PC-3 (cell line): ENCODE data around the gene PHKB. TPM values are rescaled to one million over a fixed set of nuclear protein-coding genes. Genes with fewer than 3 reads are reported as not detected.
"Not testable (repeated sequence)": the region's sequence is repeated elsewhere in the genome, so short reads cannot be mapped to it uniquely, and the experiment has no call there.

Experiments used
- ATAC-seq: fragments of 200-7000 bp; cut with Tn5 transposase; 2 replicates; pipeline ENCODE4 v1.9.1; 2020; ENCODE audit warnings: mild to moderate bottlenecking, moderate library complexity
- BruUV-seq: library from RNA; stranded (reverse); fragments of 400-500 nt; replicated peaks from 2 replicates; lab custom pipeline; 2021; lab: Mats Ljungman, UMichigan
- CTCF ChIA-PET: fragments of 300-600 bp; sonication (Branson Sonifier 250); formaldehyde crosslinking; loops from one replicate; lab custom pipeline; 2022; ENCODE audit warnings: antibody characterized with exemption; lab: Charles Lee
- POLR2A ChIA-PET: fragments of 300-600 bp; sonication (Branson Sonifier 250); formaldehyde crosslinking; loops from one replicate; lab custom pipeline; 2022; ENCODE audit warnings: antibody characterized with exemption; ENCODE audit not compliant: unreplicated experiment; lab: Charles Lee
- DNase-seq: peaks from one replicate; pipeline ENCODE4 v3.0.0-alpha.2; 2015
- H2AFZ ChIP-seq: fragments of 300-600 bp; sonication (generic); 2 replicates; pipeline ENCODE4 v1.6.0; 2016; ENCODE audit warnings: antibody characterized with exemption, low read length
- H3F3A ChIP-seq: fragments of 300-600 bp; sonication (generic); one replicate; pipeline ENCODE4 v1.6.0; 2017; ENCODE audit warnings: antibody characterized with exemption, low read length, control low read depth, mild to moderate bottlenecking; ENCODE audit not compliant: unreplicated experiment
- H3K27ac ChIP-seq: fragments of 300-600 bp; sonication (generic); 2 replicates; pipeline ENCODE4 v1.5.1; 2016; ENCODE audit warnings: mild to moderate bottlenecking, low read length
- H3K27me3 ChIP-seq: fragments of 300-600 bp; sonication (generic); 2 replicates; pipeline ENCODE4 v1.6.1; 2016; ENCODE audit warnings: low read length, mixed read lengths
- H3K36me3 ChIP-seq: fragments of 300-600 bp; sonication (generic); 2 replicates; pipeline ENCODE4 v1.6.1; 2016; ENCODE audit warnings: low read depth, mixed run types, low read length, mixed read lengths
- H3K4me1 ChIP-seq: fragments of 300-600 bp; sonication (generic); 2 replicates; pipeline ENCODE4 v1.5.1; 2016; ENCODE audit warnings: low read length; ENCODE audit not compliant: insufficient read depth
- H3K4me2 ChIP-seq: fragments of 300-600 bp; sonication (generic); 2 replicates; pipeline ENCODE4 v1.6.0; 2016; ENCODE audit warnings: low read length
- H3K4me3 ChIP-seq: fragments of 300-600 bp; sonication (generic); 2 replicates; pipeline ENCODE4 v1.5.1; 2016; ENCODE audit warnings: mild to moderate bottlenecking, low read length, mixed read lengths
- H3K79me2 ChIP-seq: fragments of 300-600 bp; sonication (generic); 2 replicates; pipeline ENCODE4 v1.6.1; 2017; ENCODE audit warnings: low read length, mixed read lengths
- H3K9ac ChIP-seq: fragments of 300-600 bp; sonication (generic); 2 replicates; pipeline ENCODE4 v1.6.0; 2016; ENCODE audit warnings: mild to moderate bottlenecking, low read length
- H3K9me2 ChIP-seq: fragments of 300-600 bp; sonication (generic); replicated peaks from 2 replicates; pipeline ENCODE4 v1.6.1; 2016; ENCODE audit warnings: mixed run types, low read length, mixed read lengths
- H3K9me3 ChIP-seq: fragments of 300-600 bp; sonication (generic); 2 replicates; pipeline ENCODE4 v1.6.1; 2016; ENCODE audit warnings: low read length, mixed read lengths
- H4K20me1 ChIP-seq: fragments of 300-600 bp; sonication (generic); 2 replicates; pipeline ENCODE4 v1.6.1; 2016; ENCODE audit warnings: low read length, mixed read lengths
- CTCF ChIP-seq: fragments of 300-600 bp; sonication (generic); conservative IDR thresholded peaks from 2 replicates; pipeline ENCODE4 v1.5.1; 2017; ENCODE audit warnings: antibody characterized with exemption, low read depth, mild to moderate bottlenecking, low read length
- EZH2 ChIP-seq: fragments of 300-600 bp; sonication (generic); IDR thresholded peaks from one replicate; pipeline ENCODE4 v1.6.1; 2017; ENCODE audit warnings: antibody characterized with exemption, mild to moderate bottlenecking, low read length; ENCODE audit not compliant: unreplicated experiment
- EZH2phosphoT487 ChIP-seq: fragments of 300-600 bp; sonication (generic); IDR thresholded peaks from 2 replicates; pipeline ENCODE4 v1.6.1; 2018; ENCODE audit warnings: mild to moderate bottlenecking, antibody characterized with exemption, low read length, borderline replicate concordance
- intact Hi-C: fragments of 100-400 bp; cut with micrococcal nuclease; formaldehyde crosslinking; loops from 2 replicates; pipeline ENCODE4 v1.9.0; 2023
- total RNA-seq: library from RNA; depleted of rRNA; stranded (reverse); fragments of >200 nt; gene quantifications from 2 replicates; pipeline ENCODE4 v1.2.3, GENCODE V29; 2014

Gene PHKB
- total RNA-seq, 1 experiment from 2014 or later: 31.8 TPM

GRCh38 chr16:47469227-47469626, 8.1 kb downstream of the PHKB start:
- no peaks in the 10 kb centered on the region for H4K20me1 ChIP-seq
- no peak for ATAC-seq
- H3K27ac ChIP-seq: no peak overlapping the region
- H3K36me3 ChIP-seq: no peaks in the 10 kb centered on the region; the same call in 1 of the 2 replicates
- BruUV-seq: no TSS peak
- no peaks in the 10 kb centered on the region for H3K9me2 ChIP-seq
- H3K79me2 ChIP-seq: peaks cover 29% of the 10 kb centered on the region
- H3F3A ChIP-seq: no peaks in the 10 kb centered on the region
- H3K4me1 ChIP-seq: no peaks in the 10 kb centered on the region
- H3K9me3 ChIP-seq: no peaks in the 10 kb centered on the region
- ChIA-PET POLR2A (no interaction called here), CTCF (no interaction called here)
- no peak for DNase-seq
- TF ChIP-seq EZH2phosphoT487 (no peak), CTCF (no peak), EZH2 (no peak)
- H3K4me3 ChIP-seq: no peak overlapping the region
- intact Hi-C loops: loop anchor here (10.0 kb wide), 1 partner anchor 196 kb away; no protein-coding TSS in a partner anchor
- H3K27me3 ChIP-seq: no peaks in the 10 kb centered on the region
- H2AFZ ChIP-seq: no peak overlapping the region
- no peak overlapping the region for H3K4me2 ChIP-seq
- H3K9ac ChIP-seq: no peak overlapping the region

GRCh38 chr16:47470211-47470610, 9.1 kb downstream of the PHKB start:
- ChIA-PET CTCF (no interaction called here), POLR2A (no interaction called here)
- Histone ChIP-seq H3K9me3 (no peaks in the 10 kb centered on the region), H3K27ac (no peak overlapping the region), H3K9me2 (no peaks in the 10 kb centered on the region), H3K4me1 (no peaks in the 10 kb centered on the region), H3K9ac (no peak overlapping the region), H4K20me1 (no peaks in the 10 kb centered on the region), H3K36me3 (no peaks in the 10 kb centered on the region; the same call in 1 of the 2 replicates), H3K4me2 (no peak overlapping the region), H3K27me3 (no peaks in the 10 kb centered on the region), H3K79me2 (peaks cover 26% of the 10 kb centered on the region), H2AFZ (no peak overlapping the region), H3K4me3 (no peak overlapping the region), H3F3A (no peaks in the 10 kb centered on the region)
- intact Hi-C loops: no loop called here
- DNase-seq: no peak
- TF ChIP-seq EZH2 (no peak), CTCF (no peak), EZH2phosphoT487 (no peak)
- no TSS peak for BruUV-seq
- ATAC-seq: no peak

- no peak for ATAC-seq
- H3K4me1 ChIP-seq: no peaks in the 10 kb centered on the region
- H3F3A ChIP-seq: no peaks in the 10 kb centered on the region
- ChIA-PET CTCF (no interaction called here), POLR2A (no interaction called here)
- H2AFZ ChIP-seq: no peak overlapping the region
- H3K36me3 ChIP-seq: no peaks in the 10 kb centered on the region; the same call in 1 of the 2 replicates
- no peak for DNase-seq
- H3K4me2 ChIP-seq: no peak overlapping the region
- intact Hi-C loops: no loop called here
- peaks cover 24% of the 10 kb centered on the region for H3K79me2 ChIP-seq
- no peak overlapping the region for H3K9ac ChIP-seq
- no peak overlapping the region for H3K27ac ChIP-seq
- no peaks in the 10 kb centered on the region for H3K9me2 ChIP-seq
- no peaks in the 10 kb centered on the region for H3K9me3 ChIP-seq
- no peak for TF ChIP-seq EZH2phosphoT487
- no peak for TF ChIP-seq EZH2
- TF ChIP-seq CTCF: no peak
- no peaks in the 10 kb centered on the region for H4K20me1 ChIP-seq
- no TSS peak for BruUV-seq
- no peaks in the 10 kb centered on the region for H3K27me3 ChIP-seq
- H3K4me3 ChIP-seq: no peak overlapping the region
Measured at GRCh38 chr16:47470810-47471209, 9.7 kb downstream of the PHKB start.

GRCh38 chr16:47473004-47473403, 11.9 kb downstream of the PHKB start:
- H3K4me2 ChIP-seq, H3K27me3 ChIP-seq, H3K36me3 ChIP-seq, H3F3A ChIP-seq, H3K9me3 ChIP-seq, H3K79me2 ChIP-seq, ATAC-seq, H3K4me3 ChIP-seq, DNase-seq, POLR2A ChIA-PET, H4K20me1 ChIP-seq, CTCF ChIA-PET, H2AFZ ChIP-seq, H3K27ac ChIP-seq, H3K9ac ChIP-seq, H3K9me2 ChIP-seq, BruUV-seq, intact Hi-C loops: not testable (repeated sequence)
- peaks cover 13% of the 10 kb centered on the region for H3K4me1 ChIP-seq
